COR-L47 (cell line): ENCODE results near the gene UBE2E2.

ENCODE experiments used
- DNase-seq: peaks from one replicate; lab custom pipeline; 2025; lab: John Stamatoyannopoulos, UW

Gene UBE2E2

DNA sequence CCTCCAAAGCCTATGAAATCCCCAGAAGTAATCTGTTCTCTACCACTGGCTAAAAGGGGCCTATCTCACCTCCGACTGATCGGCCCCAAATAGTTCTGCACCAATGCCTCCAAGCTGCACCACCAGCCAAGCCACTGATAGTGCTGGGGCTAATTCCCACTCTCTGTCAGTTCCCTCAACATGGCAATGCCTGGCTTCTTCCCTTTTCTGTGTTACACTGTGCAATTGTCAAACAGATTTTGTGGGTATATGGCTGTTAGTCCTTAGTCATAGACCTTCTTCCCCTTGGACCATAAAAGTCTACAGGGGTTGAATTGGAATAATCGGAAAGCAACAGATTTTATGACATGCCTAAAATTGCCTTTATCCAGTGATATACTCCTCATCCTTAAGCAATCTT, 9.3 kb upstream of the UBE2E2 start:
- DNase-seq, result no peak

DNA sequence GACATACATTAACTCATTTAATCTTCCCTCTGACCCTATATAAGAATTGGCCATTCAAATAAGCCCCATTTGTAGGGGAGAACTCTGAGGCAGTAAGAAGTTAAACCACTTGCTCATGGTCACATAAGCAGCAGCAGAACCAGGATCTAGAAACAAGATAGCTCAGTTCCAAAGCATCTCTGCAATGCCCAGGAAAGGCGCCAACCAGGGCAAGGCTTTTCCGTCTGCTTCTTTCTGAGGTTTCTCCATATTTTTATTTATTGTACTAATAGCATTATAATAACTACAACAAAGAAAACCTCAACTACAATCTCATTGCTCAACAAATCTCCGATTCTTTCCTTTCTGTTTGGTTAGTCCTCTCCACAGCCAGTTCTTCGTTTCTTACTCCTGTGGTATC, 4.3 kb upstream of the UBE2E2 start:
- no peak for DNase-seq

DNA sequence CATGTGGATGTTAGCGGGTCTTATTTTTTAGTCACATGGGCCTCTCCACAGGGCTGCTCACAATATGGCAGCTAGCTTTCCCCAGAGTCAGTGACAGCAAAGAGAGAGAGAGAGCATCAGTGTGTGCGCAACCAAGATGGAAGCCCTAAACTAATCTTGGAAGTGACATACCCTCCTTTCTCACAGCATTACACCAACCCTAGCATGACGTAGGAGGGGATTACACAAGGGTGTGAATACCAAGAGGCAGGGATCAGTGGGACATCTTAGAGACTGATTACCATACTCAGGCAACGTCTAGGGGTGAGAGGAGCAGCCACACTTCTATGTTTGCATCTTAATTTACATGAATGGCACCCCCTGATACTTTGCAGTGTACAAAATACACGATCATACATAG, 3.5 kb upstream of the UBE2E2 start:
- DNase-seq, result no peak

DNA sequence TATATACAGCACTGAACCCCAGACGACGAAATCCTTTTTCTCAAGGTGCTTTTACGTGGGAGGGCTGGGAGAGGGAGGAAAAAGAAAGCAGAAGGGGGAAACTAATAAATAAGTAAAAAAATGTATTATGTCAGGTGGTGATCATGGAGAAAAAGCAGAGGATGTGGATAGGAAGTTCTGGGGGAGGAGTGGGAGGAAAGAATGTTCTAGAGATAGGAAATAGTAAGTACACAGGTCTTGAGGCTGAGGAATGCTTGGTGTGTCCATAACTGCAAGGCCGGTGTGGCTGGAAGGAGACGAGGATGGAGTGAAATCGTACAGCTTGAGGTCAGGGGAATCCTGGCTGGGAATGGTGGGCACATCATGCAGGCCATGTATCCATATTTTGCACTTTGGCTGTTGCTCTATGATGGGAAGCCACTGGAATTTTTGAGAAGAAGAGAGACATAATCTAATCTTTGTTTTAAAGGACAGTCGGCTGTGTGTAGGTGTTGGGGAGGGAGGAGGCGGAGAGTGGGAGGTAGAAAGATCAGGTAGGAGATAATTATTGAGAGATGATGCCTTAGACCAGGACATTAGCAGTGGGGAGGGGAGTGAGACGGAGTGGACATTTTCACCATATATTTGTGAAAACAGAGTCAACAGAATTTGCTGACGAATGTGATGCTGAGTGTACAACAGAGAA, 1.8 kb upstream of the UBE2E2 start:
- DNase-seq, result no peak

DNA sequence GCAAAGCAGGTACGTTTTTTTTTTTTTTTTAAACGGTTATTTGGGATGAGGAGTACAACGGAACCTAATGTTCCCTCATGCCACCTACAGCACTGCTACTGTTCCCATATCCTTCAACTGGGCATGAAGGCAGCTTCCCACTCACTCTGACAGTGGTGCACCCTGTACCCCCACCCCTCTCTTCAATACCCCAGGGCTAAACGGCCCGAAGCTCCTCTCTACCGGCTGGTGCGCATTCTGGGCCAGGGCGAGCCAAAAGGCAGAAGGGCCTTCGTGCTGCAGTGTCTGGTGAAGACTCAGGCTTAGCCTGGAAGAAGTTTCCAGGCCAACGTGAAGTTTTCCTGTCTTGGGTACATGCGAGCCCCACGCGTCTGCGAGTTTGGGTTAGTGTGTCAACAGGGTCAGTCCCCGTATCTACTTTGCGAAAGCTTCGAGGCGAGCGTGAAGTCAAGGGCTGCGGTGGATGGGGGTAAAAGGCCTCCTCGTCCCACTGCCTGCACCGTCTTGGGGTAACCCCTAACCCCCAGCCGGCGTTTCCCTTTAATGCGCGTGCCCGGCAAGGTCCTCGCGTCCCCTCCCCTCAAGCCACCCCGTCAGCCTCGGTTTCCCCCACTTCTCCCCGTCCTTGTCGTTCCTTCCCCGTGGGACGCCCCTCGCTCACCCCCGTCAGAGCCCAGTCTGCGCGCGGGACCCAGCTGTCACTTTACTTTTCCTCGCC, 765 bp upstream of the UBE2E2 start:
- DNase-seq, result no peak

DNA sequence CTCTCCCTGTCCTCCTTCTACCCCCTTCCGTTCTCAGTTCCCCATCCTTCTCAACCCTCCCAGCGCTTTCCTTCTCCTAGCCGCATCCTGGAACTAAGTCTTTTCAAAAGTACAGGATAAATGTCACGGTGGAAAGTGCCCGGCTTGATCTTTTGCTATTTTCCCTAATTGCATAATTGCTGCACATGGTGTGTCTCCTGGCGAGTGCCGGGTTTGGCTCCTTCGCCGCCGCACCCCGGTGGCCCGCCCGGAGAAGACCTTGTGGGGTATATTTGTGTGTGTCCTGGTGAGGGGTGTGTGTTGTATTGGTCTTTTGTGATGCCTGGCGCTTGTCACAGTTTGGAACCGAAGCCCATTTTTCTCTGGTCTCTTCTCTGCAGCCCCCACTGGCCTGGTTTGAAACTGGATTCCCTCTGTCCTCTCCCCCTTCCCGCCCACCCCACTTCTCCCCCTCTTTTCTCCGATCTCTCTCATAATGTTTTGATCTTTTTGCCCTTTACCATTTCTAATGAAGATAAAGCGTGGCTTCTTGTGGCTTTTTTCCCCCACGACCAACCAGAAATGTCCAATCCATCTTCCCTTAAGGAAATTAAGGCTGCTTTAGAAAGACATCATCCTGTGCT, 692 bp downstream of the UBE2E2 start:
- DNase-seq, result no peak

DNA sequence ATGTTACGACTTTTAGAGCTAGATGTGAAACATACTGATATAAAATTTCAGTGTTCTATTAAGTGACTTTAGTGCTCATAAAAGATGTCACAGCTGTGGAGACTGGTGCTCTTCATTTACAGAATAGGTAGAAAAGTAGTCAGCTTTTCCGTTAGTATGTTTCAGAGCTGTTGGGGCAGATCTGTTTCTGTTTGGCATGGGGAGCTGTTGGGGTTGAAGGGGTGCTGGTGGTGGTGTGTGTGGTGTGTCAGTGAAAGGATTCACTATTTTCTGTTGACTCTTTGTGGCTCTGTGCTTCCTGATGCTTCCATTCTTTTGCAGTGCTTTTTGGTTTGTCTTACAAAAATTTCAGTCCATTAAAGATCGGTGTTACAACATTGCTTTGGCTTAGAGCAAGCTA, 3.2 kb downstream of the UBE2E2 start:
- no peak for DNase-seq

DNA sequence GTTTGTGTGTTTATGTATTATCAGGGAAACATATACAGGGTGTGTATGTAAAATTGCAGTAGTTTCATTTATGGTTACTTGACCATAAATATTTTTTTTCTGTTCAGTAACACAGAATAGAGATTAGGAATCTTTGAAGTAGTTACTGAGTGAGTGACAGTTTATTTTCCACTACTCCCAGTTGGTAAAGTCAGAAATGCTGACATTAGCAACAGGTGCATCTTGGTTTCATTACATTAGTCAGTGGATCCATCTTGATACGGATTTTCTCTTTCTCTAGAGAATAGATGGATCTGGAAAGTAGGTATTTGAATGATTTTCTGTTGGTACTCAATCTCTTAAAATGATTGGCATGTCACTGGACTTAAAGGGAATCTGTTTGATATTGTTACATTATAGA, 6.0 kb downstream of the UBE2E2 start:
- DNase-seq, result no peak

DNA sequence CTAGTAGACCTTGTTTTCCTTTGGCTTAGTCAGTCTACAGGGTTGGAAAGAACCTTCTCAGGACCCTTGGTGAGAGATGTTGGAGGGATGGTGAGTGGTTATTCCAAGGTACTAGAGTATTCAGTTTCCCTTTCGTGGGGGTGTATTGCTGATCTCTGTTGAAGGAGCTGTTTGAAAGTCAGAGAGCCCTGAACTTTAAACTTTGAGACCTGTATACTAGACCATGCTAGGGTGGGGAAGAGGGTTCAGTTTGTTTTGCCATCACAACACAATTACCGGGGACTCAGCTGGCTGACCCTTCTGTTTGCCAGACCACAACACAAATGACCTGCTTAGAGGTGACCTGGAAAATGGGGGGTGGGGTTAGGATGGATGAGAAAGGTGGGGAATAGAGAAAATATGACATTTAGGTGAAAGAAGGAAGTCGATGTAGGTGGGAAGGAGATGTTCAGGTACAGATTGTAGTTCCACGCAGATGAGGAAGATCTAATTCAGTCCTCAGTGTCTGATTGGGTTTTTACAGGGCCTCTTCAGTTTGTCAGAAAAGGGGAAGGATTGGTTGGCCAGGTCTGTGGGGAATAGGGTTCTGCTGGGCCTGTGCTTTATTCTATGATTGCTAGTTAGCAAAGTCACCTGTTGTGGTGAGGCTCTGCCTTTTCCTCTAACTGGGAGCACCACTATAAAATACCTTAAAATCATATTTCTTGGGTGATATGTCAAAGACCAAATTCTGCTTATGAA, 6.8 kb downstream of the UBE2E2 start:
- no peak for DNase-seq

DNA sequence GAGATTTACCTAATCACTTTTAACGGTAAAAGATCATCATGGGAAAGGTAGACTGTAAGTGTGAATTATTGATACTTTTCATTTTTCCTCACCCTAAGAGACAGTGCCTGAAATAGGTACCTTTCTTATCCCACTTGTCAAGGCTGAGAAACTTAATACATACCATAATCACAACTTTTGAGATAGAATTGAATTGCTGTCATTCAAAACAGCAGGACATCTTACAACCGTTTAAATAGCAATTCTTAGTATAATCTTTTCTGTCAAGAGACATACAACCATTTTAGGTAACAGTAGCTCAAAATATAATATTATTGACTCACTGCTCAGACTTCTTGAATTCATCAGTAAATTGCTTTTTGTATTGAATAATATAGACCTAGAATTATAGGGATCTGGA, 10.7 kb downstream of the UBE2E2 start:
- DNase-seq, result no peak

DNA sequence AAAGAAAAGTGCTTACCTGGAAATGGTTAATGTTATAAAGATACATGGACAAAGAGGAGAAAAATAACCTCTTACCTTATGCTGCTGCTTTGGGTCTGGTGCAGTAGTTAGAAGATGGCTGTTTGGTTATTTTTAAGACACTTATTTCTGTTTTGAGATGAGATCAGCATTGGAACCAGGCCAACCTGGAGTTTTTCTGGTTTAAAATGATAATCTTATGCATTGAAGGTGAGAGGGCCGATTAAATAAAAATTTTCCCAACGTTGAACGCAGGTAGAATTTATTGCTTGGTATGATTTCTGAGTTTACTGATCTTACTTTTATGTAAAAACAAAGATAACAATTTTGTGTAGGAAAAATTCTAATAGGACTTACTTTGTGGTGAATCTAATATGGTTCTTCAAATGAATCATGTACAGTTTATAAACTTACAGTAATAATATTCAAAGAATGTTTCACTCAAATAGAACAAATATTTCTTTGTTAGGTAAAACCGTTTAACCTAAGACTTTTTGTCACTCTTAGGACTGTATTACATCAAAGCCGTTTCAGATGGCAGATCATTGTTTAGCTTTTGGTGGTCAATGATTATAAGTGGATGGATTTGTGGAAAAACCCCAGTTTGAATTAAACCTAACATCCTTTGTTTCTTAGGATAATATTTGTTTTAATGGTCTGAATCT, 14.9 kb downstream of the UBE2E2 start:
- DNase-seq, result no peak

DNA sequence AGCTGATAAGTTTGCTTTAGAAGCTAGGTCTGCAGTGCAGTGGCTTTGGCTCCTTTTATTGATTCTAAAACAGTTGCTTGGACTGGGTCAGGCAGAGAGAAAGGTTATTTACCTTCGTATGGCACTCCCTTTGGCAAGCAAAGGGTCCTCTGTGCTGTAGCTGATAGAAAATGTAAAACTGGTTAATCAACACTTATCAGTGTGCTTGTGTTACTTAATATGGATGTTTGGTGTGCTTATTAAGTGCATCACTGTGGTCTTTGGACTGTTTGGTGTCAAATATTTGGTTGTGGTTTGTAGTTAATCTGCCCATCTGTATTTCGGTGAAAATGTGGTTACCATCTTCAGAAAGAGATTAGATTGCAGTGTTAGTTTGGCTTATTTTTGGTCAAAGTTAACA, 16.0 kb downstream of the UBE2E2 start:
- DNase-seq, result no peak

DNA sequence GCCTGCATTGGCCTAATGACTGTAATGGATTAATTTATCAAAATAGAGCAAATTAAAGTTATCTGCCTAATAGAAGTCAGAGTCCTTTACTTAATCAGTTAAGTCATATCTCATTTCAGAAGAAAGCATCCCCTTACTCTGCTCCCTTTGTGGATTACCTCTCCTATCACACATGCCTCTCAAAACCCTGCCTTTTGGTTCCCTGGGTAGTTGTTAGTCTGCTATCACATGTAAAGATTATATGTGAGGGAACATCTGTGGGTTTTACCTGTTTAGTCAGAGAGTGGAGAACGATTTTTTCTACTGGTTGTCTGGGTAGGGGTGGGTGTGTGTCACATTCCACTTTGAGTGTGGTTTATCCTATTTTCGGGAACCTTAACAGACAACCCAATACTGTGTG, 16.4 kb downstream of the UBE2E2 start:
- DNase-seq, result no peak

DNA sequence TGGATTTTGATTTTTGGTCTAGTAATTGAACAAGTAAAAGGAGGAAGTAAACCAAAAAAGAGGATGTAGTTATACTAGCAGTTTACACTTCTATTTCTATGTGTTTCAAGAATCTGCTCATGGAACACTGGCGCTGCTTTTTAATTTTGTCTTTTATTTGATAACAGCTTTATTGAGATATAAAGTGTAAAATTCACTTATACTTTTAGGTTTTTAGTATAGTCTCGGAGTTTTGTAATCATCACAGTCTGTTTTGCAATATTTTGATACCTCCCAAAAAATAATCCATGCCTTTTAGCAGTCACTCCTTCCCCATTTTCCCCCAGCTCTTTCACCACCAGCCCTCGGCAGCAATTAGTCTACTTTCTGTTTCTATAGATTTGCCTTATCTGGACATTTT, 18.0 kb downstream of the UBE2E2 start:
- no peak for DNase-seq

DNA sequence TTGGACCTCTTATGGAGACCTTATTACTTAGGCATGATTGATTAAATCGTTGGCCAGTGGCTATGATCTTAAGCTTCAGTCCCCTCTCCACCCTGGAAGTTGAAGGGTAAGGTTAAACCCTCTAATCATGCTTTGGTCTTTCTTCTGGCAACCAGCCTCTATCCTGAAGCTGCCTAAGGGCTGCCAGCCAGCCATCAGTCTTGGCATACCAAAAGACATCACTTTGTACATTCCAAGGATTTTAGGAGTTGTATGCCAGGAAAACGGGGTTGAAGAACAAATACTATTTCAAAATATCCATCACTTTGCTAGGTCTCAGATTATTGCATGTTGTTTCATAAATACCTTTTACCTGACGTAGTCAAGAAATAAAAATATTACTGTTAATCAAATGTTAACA, 28.9 kb downstream of the UBE2E2 start:
- DNase-seq, result no peak

DNA sequence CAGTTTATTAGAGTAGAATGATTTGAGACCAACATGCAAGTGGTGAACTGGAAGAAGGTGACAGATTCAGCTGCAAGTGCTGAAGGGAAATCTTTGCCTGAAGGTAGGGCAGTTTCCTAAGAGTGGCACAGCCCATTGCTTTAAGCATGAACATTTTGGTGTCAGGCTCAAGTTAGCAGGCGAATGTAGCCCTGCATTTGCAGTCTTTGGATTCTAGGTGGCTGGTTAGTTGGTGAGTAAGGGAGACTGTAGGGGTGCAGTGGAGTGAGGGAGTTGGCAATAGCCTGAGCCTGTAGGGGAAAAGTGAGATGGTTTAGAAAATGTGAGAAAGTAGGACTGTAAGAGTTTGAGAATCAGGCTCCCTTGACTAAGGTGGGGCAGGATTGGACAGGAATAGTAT, 29.7 kb downstream of the UBE2E2 start:
- no peak for DNase-seq

DNA sequence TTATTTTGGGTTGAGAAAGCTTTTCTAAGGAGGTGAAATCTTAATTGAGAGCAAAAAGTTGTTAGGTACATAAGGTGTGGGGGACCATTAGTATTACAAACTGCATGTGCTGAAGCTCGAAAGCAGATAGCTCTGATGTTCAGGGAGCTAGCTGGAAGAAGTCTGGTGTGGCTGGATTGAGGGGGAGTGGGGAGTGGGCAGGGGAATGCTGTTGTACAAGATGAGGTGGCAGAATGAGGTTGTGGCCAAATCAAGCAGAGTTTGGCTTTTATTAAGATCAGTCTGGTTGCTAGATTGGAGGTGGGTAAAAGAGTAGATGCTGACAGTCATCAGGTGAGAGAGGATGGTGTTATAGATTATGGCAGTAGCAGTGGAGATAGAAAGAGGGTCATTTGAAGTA, 32.1 kb downstream of the UBE2E2 start:
- no peak for DNase-seq

DNA sequence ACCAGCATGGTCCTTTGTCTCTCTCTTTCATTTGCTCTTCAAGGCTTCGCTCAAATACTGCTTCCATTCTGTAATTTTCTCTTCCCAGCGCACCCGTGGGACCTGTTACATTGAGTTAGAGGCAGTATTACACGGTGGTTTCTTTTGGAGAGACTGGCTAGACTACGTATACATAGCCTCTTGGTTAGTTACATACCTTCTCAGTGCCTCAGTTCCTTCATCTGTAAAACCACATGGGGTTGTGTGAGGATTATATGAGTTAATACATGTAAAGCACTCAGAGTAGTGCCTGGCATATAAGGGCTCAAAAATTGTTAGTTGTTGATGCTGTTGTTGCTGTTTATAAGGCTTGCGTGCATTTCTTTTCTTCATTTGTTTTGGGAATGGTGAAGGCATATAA, 33.8 kb downstream of the UBE2E2 start:
- DNase-seq, result no peak

DNA sequence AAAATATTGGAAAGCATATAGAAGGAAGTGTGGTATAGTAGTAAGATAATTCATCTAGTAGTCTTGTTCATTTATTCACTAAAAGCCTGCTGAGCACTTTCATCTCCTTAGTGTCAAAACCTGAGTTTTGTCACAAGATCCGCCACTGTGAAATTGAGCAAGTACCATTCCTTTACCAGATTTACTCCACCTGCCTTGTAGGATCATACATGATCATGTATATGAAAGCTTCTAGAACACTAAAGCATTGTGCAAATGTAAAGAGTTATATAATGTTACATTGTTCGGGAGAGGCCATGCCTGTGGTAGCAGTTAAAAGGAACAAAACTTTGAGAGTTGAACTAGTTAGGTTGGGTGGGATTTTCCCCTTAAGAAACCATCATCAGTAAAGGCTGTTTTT, 35.0 kb downstream of the UBE2E2 start:
- DNase-seq, result no peak

DNA sequence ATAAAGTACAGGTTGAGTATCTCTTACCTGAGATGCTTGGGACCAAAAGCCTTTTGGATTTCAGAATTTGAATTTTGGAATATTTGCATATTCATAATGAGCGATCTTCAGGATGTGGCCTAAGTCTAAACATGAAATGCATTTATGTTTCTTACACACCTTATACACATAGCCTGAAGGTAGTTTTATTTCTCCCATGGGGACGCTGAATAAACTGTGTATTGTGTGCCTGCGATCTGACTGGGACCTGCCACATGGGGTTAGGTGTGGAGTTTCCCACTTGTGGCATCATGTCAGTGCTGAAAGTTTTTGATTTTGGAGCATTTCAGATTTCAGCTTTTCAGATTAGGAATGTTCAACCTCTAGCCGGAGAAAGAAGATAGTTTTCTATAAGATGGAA, 35.5 kb downstream of the UBE2E2 start:
- no peak for DNase-seq

DNA sequence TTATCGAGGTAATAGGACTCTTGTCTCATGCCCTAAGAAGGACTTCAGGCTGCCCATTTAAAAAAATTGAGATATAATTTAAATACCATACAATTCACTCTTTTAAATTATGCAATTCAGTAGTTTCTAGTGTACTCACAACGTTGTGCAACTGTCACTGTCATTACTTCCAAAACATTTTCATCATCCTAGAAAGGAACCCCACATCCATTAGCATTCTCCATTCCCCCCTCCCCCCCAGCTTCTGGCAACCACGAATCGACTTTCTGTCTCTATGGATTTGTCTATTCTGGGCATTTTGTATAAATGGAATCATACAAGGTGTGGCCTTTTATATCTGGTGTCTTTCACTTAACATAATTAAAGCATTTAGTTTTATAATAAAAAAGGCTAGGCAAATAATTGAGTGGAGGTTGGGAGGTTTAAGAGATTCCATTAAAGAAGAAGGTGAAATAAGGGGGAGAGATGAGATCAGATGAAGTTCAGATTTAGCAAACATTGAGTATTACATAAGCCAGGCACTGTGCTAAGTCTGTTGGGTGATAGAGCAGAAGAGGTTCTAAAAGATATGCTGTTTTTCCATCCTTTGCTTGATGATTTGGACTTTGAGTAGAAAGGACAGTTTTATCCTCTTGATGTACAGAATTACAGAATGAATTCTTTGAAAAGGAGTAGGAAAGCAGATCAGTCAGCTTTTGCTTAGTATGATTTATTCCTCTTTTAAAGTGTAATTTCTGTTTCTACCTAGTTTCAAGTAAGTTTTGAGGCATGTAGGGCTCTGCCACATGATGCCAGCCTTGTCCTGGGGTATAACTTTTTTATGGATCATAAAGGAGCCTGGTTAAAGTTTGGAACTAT, 36.3 kb downstream of the UBE2E2 start:
- DNase-seq, result no peak
